Suppressor macrophage treated with lipopolysaccharide for 1 hour (primary cell): ENCODE measurements around the gene SNAPIN.

Source experiments
- DNase-seq, 3 donors: peaks; one replicate each; pipeline ENCODE4 v3.0.0-alpha.2; 2020 to 2022

Gene SNAPIN

DNA sequence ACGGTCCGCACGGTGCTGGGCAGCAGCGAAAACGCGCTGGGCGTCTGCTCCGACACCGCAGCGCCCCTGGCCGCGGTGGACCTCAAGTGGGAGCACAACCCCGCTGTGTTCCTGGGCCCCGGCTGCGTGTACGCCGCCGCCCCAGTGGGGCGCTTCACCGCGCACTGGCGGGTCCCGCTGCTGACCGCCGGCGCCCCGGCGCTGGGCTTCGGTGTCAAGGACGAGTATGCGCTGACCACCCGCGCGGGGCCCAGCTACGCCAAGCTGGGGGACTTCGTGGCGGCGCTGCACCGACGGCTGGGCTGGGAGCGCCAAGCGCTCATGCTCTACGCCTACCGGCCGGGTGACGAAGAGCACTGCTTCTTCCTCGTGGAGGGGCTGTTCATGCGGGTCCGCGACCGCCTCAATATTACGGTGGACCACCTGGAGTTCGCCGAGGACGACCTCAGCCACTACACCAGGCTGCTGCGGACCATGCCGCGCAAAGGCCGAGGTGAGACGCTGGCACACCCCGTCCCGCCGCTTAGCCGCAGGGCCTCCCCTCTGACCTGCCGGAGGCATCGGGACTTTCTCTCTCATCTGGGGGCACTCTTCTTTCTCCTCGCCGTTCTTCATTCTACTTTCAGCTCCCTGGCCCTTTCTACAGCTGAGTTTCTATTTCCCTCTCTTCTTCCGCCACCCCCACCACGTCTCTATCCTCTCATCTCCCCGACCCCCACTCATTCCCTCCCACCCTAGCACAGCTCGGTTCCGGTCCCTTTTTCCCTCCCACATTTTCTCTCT, 21.0 kb downstream of the SNAPIN start:
- DNase-seq, result peak in 2 of 3 donors; percentile 31 to 56

DNA sequence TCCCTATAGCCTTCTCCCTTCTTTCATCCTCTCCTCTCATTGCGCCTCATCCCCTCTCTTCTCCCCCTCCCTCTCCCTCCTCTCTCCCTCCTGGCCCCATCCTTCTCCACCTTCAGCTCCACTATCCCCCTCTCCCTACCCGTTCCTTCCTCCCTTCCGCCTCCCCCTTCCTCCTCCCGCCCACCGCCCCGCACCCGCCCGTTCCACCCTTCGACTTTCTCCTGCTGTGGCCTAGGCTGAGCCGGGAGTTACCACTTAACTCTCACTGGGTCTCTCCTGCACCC, 21.6 kb downstream of the SNAPIN start:
- DNase-seq, result no peak

DNA sequence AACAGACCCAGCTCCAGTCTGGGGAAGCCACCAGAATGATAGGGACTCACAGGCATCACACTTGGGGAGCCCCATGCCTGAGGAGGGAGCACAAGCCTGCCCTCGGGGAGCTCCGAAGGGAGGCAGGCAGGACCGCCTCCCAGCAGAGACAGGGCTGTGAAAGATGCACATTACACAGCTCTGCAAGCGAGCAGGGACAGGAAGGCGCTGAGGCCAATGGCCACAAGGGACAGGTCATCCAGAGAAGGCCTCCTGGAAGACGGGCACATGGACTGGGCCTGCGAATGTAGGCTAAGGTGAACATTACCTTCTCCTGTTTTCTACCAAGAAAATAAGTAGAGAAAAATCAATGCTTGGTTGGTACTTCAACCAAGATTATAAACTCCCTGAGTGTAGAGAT, 24.2 kb downstream of the SNAPIN start:
- DNase-seq, result no peak

DNA sequence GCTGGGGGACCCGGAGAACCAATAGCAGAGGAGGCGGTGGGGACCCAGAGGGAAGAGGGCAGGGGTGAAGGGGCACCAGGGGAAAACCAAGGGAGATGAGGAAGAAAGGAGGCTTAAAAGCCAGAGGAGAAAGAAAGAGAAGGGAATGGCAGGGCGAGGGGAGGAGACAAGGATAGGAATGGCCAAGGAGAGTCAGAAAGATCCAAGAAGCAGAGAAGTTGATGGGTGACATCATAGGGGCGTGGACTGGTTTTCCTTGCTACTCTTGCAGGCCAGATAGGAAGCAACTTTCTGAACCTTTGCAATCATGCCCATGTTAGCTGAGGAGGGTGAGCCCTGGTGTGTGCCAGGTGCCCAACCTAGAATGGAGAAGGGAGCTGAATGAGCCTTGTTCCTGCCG, 25.4 kb downstream of the SNAPIN start:
- DNase-seq, result peak in 1 of 3 donors; percentile 27

DNA sequence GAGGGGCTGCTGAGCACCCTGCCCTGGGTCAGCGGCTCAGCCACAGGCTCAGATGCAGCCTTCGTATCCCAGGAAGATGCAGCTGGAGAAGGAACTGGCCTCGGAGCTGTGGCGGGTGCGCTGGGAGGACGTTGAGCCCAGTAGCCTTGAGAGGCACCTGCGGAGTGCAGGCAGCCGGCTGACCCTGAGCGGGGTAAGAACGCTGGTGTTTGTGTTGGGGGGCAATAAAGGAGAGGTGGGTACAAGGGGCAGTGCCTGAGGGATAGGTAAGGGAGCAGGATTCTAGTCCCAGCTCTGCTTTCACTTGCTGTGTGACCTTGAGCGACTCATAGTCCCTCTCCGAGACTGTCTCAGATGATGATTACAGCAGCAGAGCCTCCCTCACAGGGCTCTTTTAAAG, 26.4 kb downstream of the SNAPIN start:
- DNase-seq, result no peak

DNA sequence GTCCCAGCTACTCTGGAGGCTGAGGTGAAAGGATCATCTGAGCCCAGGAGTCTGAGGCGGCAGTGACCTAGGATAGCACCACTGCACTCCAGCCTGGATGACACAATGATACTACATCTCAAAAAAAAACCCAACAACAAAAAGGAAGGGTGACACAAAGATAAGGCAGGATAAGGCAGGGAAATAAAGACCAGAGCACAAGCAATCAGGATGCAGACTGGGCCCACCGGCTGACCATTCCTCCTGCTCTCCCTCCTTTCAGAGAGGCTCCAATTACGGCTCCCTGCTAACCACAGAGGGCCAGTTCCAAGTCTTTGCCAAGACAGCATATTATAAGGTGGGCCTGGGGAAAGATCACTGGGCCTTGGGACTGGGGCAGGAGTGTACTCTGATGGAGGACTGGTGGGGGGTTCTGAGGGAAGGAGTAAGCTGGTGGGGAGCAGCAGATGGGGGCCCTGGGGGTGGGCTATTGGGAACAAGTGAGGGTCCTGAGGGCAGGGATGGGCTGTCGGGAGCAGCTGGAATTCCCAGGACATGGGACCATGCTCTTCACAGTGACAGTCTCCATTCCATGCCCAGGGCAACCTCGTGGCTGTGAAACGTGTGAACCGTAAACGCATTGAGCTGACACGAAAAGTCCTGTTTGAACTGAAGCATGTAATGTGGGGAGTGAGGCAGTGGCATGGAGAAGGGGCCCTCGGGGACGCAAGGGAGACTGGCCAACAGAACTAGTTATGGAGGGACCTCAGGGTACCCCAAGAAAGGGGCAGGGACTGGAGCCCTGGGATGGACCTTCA, 27.2 kb downstream of the SNAPIN start:
- DNase-seq, result no peak

DNA sequence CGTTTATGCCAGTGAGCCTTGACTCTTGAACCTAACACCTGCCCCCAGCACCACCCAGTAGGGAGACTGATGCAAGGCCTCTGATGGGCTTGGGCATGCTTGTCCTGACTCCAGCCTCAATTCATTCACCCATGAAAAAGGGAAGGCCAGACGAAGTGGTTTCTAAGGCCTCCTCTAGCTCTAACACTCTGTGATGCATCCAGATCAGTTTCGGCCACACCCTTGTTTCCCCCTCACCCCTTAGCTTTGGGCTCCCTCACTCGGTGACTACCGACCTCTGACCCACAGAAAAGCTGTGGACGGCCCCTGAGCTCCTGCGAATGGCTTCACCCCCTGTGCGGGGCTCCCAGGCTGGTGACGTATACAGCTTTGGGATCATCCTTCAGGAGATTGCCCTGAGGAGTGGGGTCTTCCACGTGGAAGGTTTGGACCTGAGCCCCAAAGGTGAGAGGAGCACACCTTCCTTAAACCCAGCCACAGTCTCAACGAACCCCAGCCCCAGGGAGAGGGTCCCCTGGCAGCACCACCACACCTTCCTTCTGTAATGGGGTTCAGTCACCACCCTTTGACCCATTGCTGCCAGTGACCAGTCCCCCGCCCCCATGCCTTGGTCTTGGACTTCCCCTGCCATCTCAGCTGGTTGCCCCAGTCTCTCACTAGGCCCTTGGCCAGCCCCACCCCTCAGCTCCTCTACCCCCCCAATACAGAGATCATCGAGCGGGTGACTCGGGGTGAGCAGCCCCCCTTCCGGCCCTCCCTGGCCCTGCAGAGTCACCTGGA, 29.0 kb downstream of the SNAPIN start:
- peak; percentile 52 to 68 (median 59) for DNase-seq

DNA sequence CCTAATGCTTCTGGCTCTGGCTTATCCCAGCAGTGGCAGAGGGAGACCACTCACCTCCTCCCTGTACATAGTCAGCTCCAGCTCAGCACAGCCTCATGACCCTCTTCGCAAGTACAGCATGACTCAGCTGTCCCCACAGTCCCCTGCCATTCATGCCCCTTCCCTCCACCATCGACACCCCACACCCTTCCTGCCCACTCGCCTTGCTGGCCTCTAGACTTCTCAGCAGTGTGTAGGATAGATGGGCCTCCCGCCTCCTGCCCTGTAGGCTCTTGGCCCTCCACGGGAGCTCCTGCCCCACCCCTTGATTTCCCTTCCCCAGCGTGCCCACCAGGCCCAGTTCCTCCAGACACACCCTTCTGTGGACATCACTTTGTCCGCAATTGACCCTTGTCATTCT, 29.8 kb downstream of the SNAPIN start:
- peak; percentile 43 to 59 (median 50) for DNase-seq

DNA sequence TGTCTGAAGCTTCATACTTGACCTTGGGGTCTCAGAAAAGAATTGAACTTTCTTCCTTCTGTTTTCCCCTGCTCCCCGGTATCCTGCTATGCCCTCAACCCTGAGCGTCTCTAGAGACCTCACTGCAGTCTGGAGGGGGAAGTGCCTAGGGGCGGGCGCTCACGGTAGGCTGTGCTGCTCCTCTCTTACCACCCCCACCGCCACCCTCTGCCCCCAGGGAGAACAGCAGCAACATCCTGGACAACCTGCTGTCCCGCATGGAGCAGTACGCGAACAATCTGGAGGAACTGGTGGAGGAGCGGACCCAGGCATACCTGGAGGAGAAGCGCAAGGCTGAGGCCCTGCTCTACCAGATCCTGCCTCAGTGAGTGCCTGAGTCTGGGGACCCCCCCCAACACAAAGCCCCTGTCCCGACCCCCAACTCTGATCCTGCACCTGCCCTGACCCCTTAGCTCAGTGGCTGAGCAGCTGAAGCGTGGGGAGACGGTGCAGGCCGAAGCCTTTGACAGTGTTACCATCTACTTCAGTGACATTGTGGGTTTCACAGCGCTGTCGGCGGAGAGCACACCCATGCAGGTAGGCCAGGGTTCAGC, 30.3 kb downstream of the SNAPIN start:
- DNase-seq, result no peak

DNA sequence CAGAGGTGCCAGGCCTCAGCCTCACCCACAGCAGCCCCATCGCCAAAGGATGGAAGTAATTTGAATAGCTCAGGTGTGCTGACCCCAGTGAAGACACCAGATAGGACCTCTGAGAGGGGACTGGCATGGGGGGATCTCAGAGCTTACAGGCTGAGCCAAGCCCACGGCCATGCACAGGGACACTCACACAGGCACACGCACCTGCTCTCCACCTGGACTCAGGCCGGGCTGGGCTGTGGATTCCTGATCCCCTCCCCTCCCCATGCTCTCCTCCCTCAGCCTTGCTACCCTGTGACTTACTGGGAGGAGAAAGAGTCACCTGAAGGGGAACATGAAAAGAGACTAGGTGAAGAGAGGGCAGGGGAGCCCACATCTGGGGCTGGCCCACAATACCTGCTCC, 35.0 kb downstream of the SNAPIN start:
- no peak for DNase-seq

DNA sequence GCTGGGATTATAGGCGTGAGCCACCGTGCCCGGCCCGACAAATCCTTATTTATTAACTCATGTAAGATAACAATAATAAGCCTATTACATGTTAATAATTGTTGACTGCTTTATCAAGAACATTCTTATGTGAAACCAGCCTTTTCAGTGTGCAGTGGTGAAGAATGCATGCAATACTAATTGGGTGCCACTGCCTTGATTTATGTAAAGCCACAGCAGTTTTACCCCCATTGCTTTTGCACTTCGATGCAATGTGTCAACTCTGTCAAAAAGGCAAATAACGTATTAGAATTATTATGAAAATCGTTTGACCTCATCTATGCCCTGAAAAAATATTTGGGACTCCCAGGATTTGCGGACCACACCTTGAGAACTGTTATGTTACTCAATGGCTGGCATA, 38.2 kb downstream of the SNAPIN start:
- no peak for DNase-seq

DNA sequence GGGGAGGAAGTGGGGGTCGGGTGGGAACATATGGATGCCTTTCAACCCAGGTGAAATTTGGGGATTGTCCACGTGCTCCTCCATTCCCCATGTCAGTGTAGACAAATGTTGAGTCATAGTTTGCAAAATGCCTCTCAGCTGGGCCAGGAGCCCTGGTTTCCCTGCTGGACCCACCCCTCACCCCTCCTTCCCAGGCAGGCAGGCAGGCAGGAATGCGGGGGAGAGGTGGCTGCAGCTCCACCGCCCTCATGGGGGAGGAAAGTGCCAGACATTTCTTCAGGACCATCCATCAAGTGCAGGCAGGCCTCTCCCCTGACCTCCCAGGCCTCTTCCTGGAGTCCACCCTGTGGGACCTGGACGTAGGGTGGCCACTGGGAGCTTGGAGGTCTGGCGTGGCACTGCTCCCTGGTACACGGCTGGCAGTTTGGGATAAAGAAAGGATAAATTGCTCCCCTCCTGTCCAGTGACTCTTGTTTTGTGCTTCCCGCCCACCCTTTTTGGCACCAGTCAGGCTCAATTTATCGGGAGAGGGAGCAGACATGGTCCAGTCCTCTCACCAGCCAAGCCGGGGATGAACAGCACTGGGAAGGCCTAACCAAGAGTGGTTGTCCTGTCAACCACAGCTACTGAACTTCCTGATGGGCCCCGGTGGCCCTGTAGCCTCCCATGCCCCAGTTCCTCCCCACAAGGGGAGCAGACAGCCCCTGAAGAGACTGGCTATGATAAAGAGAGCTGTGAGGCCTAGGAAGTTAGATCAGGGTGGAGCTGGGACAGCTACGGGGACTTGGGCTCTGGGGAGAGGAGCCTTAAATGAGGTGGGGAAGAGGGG, 38.9 kb downstream of the SNAPIN start:
- DNase-seq, result no peak

DNA sequence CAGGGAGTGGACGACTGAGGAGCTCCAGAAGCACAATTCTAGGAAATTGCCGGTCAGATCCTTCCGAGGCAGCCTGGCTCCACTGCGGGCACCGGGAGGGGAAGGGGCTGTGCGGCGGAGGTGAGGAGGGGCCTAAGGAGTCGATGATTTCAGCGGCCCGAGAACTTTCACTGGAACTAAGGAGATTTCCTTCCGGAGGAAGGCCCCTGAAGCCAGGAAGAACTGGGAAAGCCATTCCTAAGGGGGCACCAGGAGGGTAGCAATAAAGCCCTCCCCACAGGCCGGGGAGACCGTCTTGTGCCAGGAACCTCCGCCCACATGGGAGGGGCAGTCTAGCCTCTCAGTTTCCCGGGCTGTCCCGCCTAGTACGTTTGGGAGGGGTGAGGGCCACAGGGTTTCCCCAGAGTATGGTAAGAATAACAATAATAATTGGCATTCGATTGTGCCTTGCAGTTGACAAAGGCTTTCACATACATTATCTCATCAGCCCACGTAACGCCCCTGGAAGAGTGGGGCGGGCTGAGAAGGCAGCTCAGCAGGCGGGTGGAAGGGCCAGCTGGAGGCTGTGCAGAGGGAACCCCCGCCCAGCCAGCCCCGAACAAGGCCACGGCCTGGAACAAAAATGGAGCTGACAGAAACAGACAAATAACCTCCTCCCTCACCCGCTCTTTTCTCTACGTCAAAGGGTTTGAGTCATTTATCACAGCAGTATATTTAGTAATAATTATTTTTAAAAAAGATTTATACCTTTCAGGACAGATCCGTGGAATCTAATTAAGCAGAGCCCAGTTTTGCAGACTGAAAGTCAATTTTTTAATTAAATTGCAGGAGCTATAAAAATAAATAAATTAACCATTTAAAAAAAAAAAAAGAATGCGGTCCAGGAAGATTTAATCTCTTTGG, 39.8 kb downstream of the SNAPIN start:
- DNase-seq, result peak; percentile 49 to 66 (median 57)

DNA sequence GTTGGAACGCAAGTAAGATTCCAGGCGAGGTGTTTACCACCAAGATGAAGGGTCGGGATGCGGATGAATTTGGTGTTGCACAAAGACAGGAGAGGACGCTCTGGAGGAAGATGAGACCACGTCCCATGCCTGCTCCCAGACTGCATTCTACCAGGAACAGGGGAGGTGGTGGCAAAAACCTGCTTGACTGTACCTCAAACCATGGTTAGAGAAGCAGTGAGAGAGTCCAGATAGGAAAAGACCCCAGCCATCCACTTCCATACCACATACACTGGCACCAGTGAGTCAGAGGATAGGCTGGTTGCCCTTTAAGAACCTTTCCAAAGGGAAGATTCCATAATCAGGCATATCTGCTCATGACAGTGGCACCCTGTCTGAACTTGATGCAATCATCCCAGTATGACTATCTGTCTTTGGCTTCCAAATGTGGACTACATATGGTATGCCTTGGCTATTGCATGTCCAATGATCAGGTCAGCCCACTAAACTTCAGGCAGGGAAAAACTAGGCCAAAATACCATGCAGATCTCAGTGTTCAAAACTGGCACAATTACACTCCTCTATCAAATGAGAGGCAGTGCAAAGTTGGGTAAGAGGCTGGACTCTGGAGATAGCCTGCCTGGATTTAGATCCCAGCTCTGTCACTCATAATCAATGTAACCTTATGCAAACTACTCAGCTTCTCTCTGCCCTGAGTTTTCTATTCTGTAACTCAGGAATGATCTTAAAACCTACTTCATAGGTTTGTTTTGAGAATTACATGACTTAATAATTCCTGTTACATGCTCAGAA, 40.6 kb downstream of the SNAPIN start:
- peak in 2 of 3 donors; percentile 24 to 48 for DNase-seq

DNA sequence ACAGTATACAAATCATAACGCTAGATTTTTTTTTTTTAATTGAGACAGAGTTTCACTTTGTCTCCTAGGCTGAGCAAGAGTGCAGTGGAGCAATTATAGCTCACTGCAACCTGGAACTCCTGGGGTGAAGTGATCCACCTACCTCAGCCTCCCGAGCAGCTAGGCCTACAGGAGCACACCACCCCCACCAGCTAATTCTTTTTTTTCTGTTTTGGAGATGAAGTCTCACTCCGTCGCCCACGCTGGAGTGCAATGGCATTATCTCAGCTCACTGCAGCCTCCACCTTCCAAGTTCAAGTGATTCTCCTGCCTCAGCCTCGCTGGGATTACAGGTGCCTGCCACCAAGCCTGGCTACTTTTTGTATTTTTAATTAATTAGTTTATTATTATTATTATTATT, 41.3 kb downstream of the SNAPIN start:
- no peak for DNase-seq

DNA sequence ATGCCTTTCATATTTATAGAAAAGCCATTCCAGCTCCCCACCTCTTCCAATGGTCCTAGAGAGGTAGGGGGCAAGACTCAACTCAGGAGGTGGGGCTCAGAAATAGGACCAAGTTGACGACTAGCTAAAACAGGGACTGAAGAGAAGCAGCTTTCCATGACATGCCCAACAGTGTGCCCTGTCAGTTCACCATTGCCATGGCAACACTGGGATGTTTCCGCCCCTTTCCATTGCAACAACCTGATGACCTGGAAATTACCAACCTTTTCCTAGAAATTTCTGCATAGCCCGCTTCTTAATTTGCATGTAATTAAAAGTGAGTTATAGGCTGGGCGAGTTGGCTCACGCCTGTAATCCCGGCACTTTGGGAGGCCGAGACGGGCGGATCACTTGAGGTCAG, 47.0 kb downstream of the SNAPIN start:
- DNase-seq, result no peak

DNA sequence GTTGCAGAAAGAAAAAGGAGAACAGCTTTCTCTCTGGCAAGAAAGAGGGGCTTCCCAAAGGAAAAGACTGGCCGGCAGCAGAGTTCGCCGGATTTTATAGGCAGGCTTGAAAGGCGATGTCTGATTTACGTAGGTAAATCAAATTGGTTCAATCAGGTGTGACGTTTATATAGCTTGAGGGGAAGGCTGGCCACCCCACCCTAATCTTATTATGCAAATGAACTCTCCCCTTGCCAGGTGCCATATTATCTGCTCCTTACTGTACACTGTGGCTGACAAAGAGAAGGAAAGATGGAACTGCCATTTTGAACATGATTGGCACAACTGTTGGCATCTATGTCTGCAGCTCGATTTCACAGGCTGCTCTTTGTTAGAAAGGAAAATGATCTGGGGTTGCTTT, 52.5 kb downstream of the SNAPIN start:
- no peak for DNase-seq
